ENCODE results near the gene CST7.
"Not testable (repeated sequence)": the region's sequence is repeated elsewhere in the genome, so short reads cannot be mapped to it uniquely, and the experiment has no call there.

The CST7 gene

GRCh38 chr20:24916412-24916811 is 32.7 kb upstream of the CST7 start:
- no peak for DNase-seq (ENCODE audit: low read depth)
- TF ChIP-seq CTCF (IDR thresholded peaks at IDR 0.05; ENCODE audit: low read depth, low read length, missing control alignments), result no peak
- no peak overlapping the region for H3K4me3 ChIP-seq (ENCODE audit: low read depth, low read length)
- in situ Hi-C loops (cut with HindIII; ENCODE audit: low sequenced_read_pairs), result no loop called here

DNA sequence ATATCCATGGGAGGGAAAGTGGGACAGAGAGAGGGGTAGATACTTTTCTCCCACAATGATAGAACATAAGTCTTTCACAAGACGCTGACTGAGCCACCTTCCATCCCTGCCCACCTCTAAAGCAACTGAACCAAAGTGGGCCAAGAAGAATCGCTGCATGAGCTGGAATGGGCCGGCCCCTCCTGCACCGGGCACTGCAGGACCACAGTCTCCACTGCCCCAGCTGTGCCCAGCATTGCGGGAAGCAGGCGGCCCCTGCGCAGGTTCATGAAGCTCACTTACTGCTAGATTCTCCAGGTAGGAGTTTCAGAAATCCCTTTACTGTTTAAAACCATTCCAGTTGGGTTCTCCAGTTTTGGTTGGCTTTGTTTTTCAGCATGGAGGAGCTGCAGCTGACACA is 32.0 kb upstream of the CST7 start:
- no peak for DNase-seq (ENCODE audit: low read depth)
- no peak for TF ChIP-seq CTCF (IDR thresholded peaks at IDR 0.05; ENCODE audit: low read depth, low read length, missing control alignments)
- in situ Hi-C loops (cut with HindIII; ENCODE audit: low sequenced_read_pairs), result no loop called here
- no peak overlapping the region for H3K4me3 ChIP-seq (ENCODE audit: low read depth, low read length)

GRCh38 chr20:24917797-24918578 is 31.1 kb upstream of the CST7 start:
- in situ Hi-C loops (cut with HindIII; ENCODE audit: low sequenced_read_pairs), result no loop called here
- H3K4me3 ChIP-seq (ENCODE audit: low read depth, low read length), result no peak overlapping the region

GRCh38 chr20:24918579-24919566 is 30.2 kb upstream of the CST7 start:
- no peak for TF ChIP-seq CTCF (IDR thresholded peaks at IDR 0.05; ENCODE audit: low read depth, low read length, missing control alignments)
- DNase-seq (ENCODE audit: low read depth), result no peak
- no peak overlapping the region for H3K4me3 ChIP-seq (ENCODE audit: low read depth, low read length)
- in situ Hi-C loops (cut with HindIII; ENCODE audit: low sequenced_read_pairs), result no loop called here

More at GRCh38 chr20:24917797-24918578, 31.1 kb upstream of the CST7 start:
- TF ChIP-seq CTCF (IDR thresholded peaks at IDR 0.05; ENCODE audit: low read depth, low read length, missing control alignments), result peak; percentile 73
- DNase-seq (ENCODE audit: low read depth), result peak; percentile 53

DNA sequence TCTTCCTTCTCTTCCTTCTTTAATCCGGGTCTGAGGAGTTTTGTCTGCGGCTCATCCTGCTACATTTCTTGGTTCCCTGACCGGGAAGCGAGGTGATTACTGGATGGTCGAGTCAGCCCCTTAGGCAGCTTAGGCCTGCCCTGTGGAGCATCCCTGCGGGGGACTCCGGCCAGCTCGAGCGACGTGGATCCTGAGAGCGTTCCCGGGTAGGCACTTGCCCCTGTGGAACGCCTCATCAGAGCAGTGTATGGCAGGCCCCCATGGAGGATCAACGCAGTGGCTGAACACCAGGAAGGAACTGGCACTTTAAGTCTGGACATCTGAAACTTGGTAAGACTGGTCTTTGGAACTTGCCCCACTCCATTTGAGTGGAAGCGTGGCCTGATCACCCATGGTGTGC is 29.4 kb upstream of the CST7 start:
- in situ Hi-C loops (cut with HindIII; ENCODE audit: low sequenced_read_pairs); DNase-seq (ENCODE audit: low read depth); H3K4me3 ChIP-seq (ENCODE audit: low read depth, low read length): not testable (repeated sequence)

- DNase-seq (ENCODE audit: low read depth), result peak; percentile 22
- H3K4me3 ChIP-seq (ENCODE audit: low read depth, low read length); in situ Hi-C loops (cut with HindIII; ENCODE audit: low sequenced_read_pairs): not testable (repeated sequence)
Observed at GRCh38 chr20:24920706-24921105, 28.4 kb upstream of the CST7 start.

GRCh38 chr20:24929259-24929658 is 19.8 kb upstream of the CST7 start:
- DNase-seq (ENCODE audit: low read depth); in situ Hi-C loops (cut with HindIII; ENCODE audit: low sequenced_read_pairs); H3K4me3 ChIP-seq (ENCODE audit: low read depth, low read length): not testable (repeated sequence)

- in situ Hi-C loops (cut with HindIII; ENCODE audit: low sequenced_read_pairs); DNase-seq (ENCODE audit: low read depth); H3K4me3 ChIP-seq (ENCODE audit: low read depth, low read length): not testable (repeated sequence)
Observed at GRCh38 chr20:24929867-24930723, 19.0 kb upstream of the CST7 start.

Data from astrocyte of the cerebellum (primary cell).